GM12891 (cell line): ENCODE measurements around the gene SAC3D1.

Experiments used
- PAX5 ChIP-seq: IDR thresholded peaks from 2 replicates; pipeline ENCODE4 v1.6.1; 2011; ENCODE audit warnings: low read length, moderate library complexity, mild to moderate bottlenecking; ENCODE audit not compliant: insufficient read depth, severe bottlenecking
- POLR2A ChIP-seq: IDR thresholded peaks from 2 replicates; pipeline ENCODE4 v1.6.1; 2011; ENCODE audit warnings: low read depth, low read length, control low read depth
- POLR2AphosphoS5 ChIP-seq: IDR thresholded peaks from 2 replicates; pipeline ENCODE4 v1.6.1; 2011; ENCODE audit warnings: low read depth, low read length, control low read depth
- POU2F2 ChIP-seq: IDR thresholded peaks from 2 replicates; pipeline ENCODE4 v1.6.1; 2011; ENCODE audit warnings: low read depth, mild to moderate bottlenecking, control low read depth, low read length, moderate library complexity
- SPI1 ChIP-seq: IDR thresholded peaks from 2 replicates; pipeline ENCODE4 v1.6.1; 2011; ENCODE audit warnings: low read depth, low read length, control low read depth
- TAF1 ChIP-seq: IDR thresholded peaks from 2 replicates; pipeline ENCODE4 v1.6.1; 2011; ENCODE audit warnings: low read depth, low read length, control low read depth

GRCh38 chr11:65047581-65048422 is 6.8 kb downstream of the SAC3D1 start:
- no peak for TF ChIP-seq POLR2A
- no peak for TF ChIP-seq POLR2AphosphoS5
- TF ChIP-seq TAF1 = 0 out of 2 replicates have a peak, but pooled peaks have one; percentile 22
- TF ChIP-seq SPI1 = no peak
- TF ChIP-seq PAX5 = no peak
- TF ChIP-seq POU2F2 = no peak
